Suprapubic skin (tissue), 4 donors: ENCODE results near the gene OSR1. TPM values are rescaled to one million over a fixed set of nuclear protein-coding genes. Genes with fewer than 3 reads are reported as not detected.

ENCODE experiments used
- DNase-seq, 2 donors: peaks; one replicate each; pipeline ENCODE4 v3.0.0-alpha.2; 2019; ENCODE audit warnings: low spot score in 2 of 2
- H3K27ac ChIP-seq: fragments of 200-600 bp; sonication (generic); one replicate; pipeline ENCODE4 v1.5.1; 2019
- H3K27me3 ChIP-seq: fragments of 200-600 bp; sonication (generic); one replicate; pipeline ENCODE4 v1.5.1; 2019
- H3K36me3 ChIP-seq: fragments of 200-600 bp; sonication (generic); one replicate; pipeline ENCODE4 v1.5.1; 2019
- H3K4me1 ChIP-seq: fragments of 200-600 bp; sonication (generic); one replicate; pipeline ENCODE4 v1.5.1; 2019
- H3K4me3 ChIP-seq: fragments of 200-600 bp; sonication (generic); one replicate; pipeline ENCODE4 v1.5.1; 2019; ENCODE audit warnings: mild to moderate bottlenecking
- H3K9me3 ChIP-seq: fragments of 200-600 bp; sonication (generic); one replicate; pipeline ENCODE4 v1.5.1; 2019
- CTCF ChIP-seq, 2 donors: fragments of 200-600 bp in 1 of 2; fragments of 450-650 bp in 1 of 2; sonication (generic) in 1 of 2; IDR thresholded peaks; one replicate each; pipeline ENCODE4 v1.5.1; 2016 to 2019; ENCODE audit warnings: antibody characterized with exemption in 2 of 2, mild to moderate bottlenecking in 1 of 2, moderate library complexity in 1 of 2
- EP300 ChIP-seq: sonication (generic); formaldehyde crosslinking; IDR thresholded peaks from one replicate; pipeline ENCODE4 v1.6.1; 2017; ENCODE audit warnings: antibody characterized with exemption
- POLR2A ChIP-seq, 2 donors: fragments of 450-650 bp; IDR thresholded peaks; one replicate each; pipeline ENCODE4 v1.6.1; 2017; ENCODE audit warnings: antibody characterized with exemption in 2 of 2, mild to moderate bottlenecking in 2 of 2, moderate library complexity in 2 of 2
- POLR2AphosphoS5 ChIP-seq, 3 donors: sonication (generic); formaldehyde crosslinking; IDR thresholded peaks; one replicate each; pipeline ENCODE4 v1.6.1; 2017; ENCODE audit warnings: antibody characterized with exemption in 3 of 3
- WGBS: methylation state at CpG from one replicate; pipeline ENCODE4 v1.1.5; 2018; 5-methylcytosine and 5-hydroxymethylcytosine counted together
- total RNA-seq, 4 donors: library from RNA; depleted of rRNA; stranded (reverse); fragments of >200 nt; gene quantifications; one replicate each; pipeline ENCODE4 v1.1.0, GENCODE V29; 2016

Gene OSR1
- total RNA-seq, 4 donors from 2014 or later = 3.0 to 12.8 (median 5.6) TPM

- Histone ChIP-seq H3K4me1 (no peaks in the 10 kb centered on the region), H3K4me3 (no peak overlapping the region), H3K27ac (no peak overlapping the region), H3K36me3 (no peaks in the 10 kb centered on the region), H3K9me3 (no peaks in the 10 kb centered on the region), H3K27me3 (no peaks in the 10 kb centered on the region)
- no peak for TF ChIP-seq CTCF (IDR thresholded peaks at IDR 0.05)
- no peak for TF ChIP-seq POLR2A (IDR thresholded peaks at IDR 0.05)
- TF ChIP-seq POLR2AphosphoS5 (IDR thresholded peaks at IDR 0.05) = no peak
- no peak for TF ChIP-seq EP300
- DNase-seq = no peak
- 51% methylated on average over 2 of the region's 2 CpGs for WGBS
Measured at GRCh38 chr2:19378939-19379338, 20.5 kb upstream of the OSR1 start.

- no peaks in the 10 kb centered on the region for H3K36me3 ChIP-seq
- H3K9me3 ChIP-seq = no peaks in the 10 kb centered on the region
- no peak overlapping the region for H3K27ac ChIP-seq
- no peaks in the 10 kb centered on the region for H3K27me3 ChIP-seq
- no peak overlapping the region for H3K4me3 ChIP-seq
- TF ChIP-seq CTCF (IDR thresholded peaks at IDR 0.05) = no peak
- no peak for TF ChIP-seq EP300
- TF ChIP-seq POLR2AphosphoS5 (IDR thresholded peaks at IDR 0.05) = no peak
- DNase-seq = no peak
- no peaks in the 10 kb centered on the region for H3K4me1 ChIP-seq
- 82% methylated on average over 3 of the region's 3 CpGs for WGBS
Measured at GRCh38 chr2:19377717-19378116, 19.3 kb upstream of the OSR1 start.

GRCh38 chr2:19373352-19373751 lies 14.9 kb upstream of the OSR1 start:
- TF ChIP-seq EP300 = no peak
- TF ChIP-seq POLR2AphosphoS5 (IDR thresholded peaks at IDR 0.05) = no peak
- TF ChIP-seq POLR2A (IDR thresholded peaks at IDR 0.05) = no peak
- no peak for TF ChIP-seq CTCF (IDR thresholded peaks at IDR 0.05)
- Histone ChIP-seq H3K4me1 (no peaks in the 10 kb centered on the region), H3K9me3 (no peaks in the 10 kb centered on the region), H3K36me3 (no peaks in the 10 kb centered on the region), H3K4me3 (no peak overlapping the region), H3K27me3 (peaks cover 3% of the 10 kb centered on the region), H3K27ac (no peak overlapping the region)
- WGBS = 81% methylated on average over 2 of the region's 2 CpGs
- no peak for DNase-seq

- Histone ChIP-seq H3K4me1 (no peaks in the 10 kb centered on the region), H3K27ac (no peak overlapping the region), H3K27me3 (peaks cover 3% of the 10 kb centered on the region), H3K4me3 (no peak overlapping the region), H3K9me3 (no peaks in the 10 kb centered on the region), H3K36me3 (no peaks in the 10 kb centered on the region)
- TF ChIP-seq EP300 = no peak
- WGBS = 60% methylated on average over 4 of the region's 4 CpGs
- no peak for DNase-seq
Measured at GRCh38 chr2:19371996-19372582, 13.7 kb upstream of the OSR1 start.

- Histone ChIP-seq H3K27me3 (peaks cover 7% of the 10 kb centered on the region), H3K9me3 (no peaks in the 10 kb centered on the region), H3K36me3 (no peaks in the 10 kb centered on the region), H3K27ac (no peak overlapping the region), H3K4me1 (no peaks in the 10 kb centered on the region), H3K4me3 (no peak overlapping the region)
- TF ChIP-seq POLR2A (IDR thresholded peaks at IDR 0.05) = no peak
- no peak for TF ChIP-seq POLR2AphosphoS5 (IDR thresholded peaks at IDR 0.05)
- TF ChIP-seq EP300 = no peak
- no peak for TF ChIP-seq CTCF (IDR thresholded peaks at IDR 0.05)
- WGBS = 78% methylated on average over 2 of the region's 2 CpGs
- DNase-seq = no peak
Measured at GRCh38 chr2:19369341-19369955, 11.0 kb upstream of the OSR1 start.
